IPS-NIHi7 (cell line): ENCODE data around the gene CDK14.

ENCODE experiments used
- DNase-seq: peaks from one replicate; pipeline ENCODE4 v3.0.0; 2012; ENCODE audit warnings: mixed read lengths; ENCODE audit errors: extremely low spot score

The CDK14 gene

DNA sequence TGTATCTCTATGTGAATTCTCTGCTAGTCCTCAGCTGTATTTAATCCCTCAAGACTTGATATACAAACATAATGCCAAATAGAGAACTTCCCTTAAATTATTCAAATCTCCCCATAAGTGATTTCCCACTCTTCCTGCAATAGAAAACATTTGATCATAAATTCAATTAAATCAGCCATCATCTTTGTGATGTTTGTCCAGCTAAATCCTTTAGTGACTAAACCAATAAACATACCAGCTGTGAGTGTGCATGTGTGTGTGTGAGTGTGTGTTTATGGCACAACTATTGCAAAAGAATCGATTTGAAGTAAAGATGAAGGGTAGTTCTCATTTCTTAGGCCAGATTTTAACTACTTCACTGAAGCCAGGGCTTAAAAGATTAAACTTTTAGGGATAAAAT is 492.6 kb downstream of the CDK14 start:
- no peak for DNase-seq

DNA sequence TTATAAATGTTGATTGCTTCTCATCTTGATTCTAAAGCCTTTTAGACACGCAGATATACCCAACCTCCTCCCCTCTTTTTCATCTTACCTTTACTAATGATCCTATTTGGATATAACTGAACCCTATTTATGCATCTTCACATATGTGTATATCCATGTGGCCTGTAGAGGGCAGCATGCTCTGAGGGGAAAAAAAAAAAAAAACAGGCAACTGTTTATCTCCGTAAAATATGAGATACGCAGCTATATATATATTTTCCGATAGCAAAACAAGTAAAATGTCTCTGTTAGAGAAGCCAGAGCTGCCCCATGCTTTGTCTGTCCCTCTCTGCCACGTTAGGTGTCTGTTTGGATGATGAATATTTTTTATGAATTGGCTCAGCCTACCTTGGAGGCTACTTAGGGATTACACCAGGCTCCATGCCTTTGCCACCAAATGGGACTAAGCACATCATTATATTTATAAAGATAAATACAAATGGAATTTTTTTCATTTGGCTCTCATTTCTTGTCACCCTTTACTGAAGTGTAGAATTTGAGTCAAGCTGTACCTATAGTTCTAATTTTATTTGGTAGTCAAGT is 493.4 kb downstream of the CDK14 start:
- DNase-seq = no peak

DNA sequence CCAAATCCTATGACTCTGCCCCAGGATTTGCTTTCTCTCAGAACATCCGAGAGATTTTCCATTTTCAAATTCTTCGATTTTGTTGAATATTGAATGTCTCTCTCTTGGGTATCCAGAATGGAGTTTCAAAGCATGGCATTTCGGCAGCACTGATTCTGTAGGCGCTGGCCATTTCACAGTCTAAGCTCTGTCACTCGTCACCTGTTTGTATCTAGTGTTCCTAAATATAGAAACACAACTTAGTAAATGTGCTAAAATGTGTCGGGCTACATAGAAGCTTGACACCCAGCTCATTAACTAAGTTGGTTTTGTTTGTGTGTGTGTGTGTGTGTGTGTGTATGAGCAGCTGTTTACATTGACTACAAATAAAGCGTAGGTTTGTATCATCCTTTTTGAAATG is 494.6 kb downstream of the CDK14 start:
- DNase-seq = no peak

DNA sequence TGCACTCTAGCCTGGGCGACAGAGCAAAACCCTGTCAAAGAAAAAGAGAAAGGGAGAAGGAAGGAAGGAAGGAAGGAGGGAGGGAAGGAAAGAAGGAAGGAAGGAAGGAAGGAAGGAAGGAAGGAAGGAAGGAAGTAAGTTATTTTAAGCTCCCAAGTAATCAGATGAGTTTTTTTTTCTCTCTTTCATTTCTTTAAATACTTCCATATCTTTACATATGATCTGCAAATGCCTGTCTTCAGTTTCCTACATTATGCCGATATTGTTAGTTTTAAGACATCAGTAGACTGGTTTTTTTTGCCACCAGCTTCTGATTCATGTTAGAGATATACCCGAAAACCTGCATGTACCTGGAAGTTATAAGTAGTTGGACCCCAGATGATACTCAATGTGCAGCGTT is 495.5 kb downstream of the CDK14 start:
- no peak for DNase-seq

DNA sequence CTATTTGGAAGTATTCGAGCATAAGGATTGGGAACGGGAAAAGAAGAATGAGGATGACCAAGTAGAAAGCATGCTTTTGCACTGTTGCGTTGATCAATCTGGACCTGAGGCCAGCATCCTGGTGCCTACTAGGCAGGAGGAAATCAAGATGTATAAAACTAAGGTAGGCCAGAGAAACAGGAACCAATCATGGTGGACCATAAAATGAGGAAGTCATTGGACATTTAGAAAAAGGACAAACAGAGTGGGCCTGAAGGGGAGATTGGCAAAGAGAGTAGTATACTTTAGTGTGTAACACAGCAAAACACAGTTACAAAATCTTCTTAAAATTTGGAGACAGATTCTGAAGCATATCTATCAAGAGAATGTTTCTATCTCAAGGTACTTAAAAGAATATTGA is 497.1 kb downstream of the CDK14 start:
- no peak for DNase-seq

DNA sequence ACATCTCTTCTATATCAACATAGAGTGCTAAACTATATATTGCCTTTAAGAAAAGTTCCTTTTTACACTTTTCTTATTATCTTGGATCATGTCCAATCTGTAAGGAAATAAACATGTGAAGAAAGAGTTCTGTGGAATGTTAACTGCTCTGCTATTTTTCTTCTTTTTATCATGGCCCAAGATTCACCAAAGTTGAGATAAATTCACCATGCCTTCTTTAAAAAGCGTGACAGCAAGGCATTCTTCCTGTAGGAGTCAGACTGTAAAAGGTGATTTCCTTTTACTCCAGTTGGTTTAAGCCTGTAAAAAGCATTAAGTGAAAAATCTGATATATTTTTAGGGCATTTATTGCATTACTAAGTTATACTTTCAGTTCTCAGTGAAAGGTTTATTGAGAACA is 502.4 kb downstream of the CDK14 start:
- no peak for DNase-seq

DNA sequence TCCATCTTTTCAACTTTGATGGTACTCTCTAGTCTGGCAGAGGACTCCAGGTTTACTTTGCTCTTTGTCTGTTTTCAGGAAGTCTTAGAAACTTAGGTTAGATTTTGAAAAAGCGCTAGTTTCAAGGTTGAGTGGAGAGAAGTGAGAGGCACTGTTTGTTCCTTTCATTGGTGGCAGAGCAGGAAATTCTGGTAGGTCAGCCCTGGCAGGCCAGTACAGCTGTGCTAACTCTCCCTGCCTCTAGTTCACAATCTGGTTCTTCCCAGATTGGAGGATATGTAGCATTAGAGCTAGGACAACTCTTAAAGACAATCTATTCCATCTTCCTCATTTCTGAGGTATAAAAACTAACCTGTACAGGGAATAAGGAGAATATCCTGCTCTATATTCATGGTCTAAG is 507.2 kb downstream of the CDK14 start:
- DNase-seq = no peak

DNA sequence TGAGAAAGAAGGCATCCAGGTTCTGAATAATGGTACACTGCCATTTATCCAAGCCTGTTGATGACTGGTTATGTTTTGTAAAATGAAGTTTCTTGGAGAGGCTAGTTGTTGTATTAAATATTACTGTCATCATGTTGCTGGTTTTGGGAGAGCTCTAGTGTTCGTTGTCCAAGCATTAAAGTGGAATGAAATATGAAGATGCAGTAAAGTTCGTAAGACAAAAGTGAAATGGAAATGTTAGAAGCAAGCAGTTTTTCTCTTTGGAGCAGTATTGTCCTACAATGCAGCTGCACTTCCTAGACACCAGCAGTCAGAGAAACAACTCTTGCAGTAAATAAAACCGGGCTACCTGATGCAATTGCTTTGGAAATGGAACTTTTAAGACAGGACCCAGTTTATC is 511.3 kb downstream of the CDK14 start:
- DNase-seq = no peak

DNA sequence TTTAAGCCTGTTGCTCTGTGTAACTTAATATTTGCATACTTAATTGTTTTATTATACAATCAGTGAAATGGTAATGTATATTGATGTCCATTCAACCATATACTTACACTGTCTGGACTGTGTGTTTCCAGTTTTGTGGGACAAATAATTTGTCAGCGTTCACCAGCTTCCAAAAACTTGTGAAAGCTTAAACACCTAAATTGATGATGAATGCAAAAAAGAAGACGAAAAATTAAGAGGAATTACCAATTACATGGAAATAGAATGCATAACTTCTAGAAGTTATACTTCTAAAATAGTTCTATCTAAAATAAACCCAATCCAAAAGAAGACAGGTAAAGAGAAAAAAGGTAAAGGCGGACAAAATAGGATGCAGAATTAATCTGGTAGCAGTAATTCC is 513.1 kb downstream of the CDK14 start:
- no peak for DNase-seq

DNA sequence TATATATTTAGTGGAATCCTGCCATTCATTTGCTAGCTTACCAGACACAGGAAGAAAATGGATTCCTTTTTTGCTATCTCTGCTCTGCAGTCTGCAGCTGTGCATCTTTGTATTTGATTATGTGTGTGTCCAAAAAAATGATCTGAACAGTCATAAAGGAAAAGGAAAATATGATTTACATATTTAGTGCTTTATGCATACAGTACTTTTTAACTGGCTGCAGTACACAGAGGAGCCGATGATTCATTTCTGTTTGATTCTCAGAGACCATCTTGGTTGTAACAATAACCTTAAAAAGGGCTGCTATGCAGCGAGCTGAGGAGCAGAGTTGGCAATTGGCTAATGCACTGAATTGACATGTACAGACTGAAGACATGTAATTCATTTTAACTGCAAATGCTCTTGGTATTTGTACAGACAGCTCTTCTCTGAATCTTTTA is 516.8 kb downstream of the CDK14 start:
- DNase-seq = no peak

DNA sequence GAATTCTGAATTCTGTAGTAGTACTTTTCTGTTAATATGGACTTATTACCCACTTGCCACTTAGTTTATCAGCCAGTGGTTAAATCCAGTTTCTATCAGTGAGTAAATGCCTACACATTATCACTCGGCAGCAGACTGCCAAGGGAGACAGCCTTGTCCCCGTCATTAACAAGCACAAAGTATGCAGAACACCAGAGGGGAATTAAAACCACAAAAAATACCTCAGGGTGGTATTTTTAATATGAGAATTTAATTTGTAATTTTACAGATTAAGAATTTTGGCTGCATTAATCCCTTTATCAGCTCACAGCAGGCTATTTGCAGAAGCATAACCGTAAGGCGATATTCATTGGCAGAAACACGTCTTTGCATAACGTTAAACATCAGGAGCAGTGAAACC is 518.1 kb downstream of the CDK14 start:
- DNase-seq = no peak

DNA sequence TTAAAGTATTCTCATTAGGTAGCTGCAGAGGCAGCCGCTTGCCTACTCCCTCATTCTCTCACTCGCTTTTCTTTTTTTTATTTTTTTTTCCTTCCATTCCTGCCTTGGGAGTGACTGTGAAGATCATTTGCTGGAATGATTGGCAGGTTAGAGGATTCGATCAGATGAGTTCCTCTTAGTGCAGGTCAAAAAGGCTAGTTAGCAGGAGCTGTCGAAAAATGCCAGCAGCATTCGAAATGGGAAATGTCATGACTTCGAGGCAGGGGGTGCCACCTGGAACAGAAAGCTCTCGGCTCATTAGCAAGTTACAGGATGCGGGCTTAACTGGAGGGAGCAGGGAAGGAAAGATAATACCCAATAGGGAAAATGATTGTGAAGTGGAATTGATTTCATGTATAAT is 530.6 kb downstream of the CDK14 start:
- peak; percentile 40 for DNase-seq

DNA sequence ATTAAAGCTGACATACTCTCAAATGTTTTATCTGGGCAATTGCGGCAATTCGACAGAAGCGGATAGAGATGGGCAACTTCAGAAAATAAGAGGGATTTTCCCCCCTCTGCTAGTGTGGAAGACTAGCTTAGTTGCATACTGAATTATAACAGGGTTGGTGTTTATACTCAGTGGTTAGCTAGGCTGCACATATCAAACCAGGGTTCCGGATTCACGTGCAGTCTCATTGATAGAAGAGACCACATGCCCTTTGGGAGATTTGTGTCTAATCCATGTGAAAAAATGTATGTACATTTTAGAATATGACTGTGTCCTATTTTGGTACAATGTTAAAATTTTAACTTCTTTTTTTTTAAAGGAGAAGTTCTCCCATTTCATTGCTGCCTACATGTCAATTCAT is 531.2 kb downstream of the CDK14 start:
- DNase-seq = no peak

DNA sequence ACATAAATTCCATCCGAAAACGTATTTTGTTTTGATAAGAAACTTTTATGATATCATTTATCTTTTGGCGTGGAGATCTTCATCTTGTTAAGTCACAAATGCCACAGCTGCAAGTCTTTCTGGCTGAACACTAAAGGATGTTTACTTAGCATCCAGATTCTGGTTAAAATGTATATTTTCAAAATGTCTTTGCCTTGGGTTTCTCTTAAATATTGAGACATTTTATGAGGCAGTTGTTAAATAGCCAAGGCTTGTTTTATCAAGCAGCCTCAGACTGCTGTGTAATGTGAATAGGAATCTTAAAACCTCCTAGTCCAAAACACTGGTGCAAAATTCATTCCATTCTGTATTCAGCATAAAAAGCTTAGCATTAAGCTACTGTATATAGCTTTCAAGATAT is 531.8 kb downstream of the CDK14 start:
- no peak for DNase-seq

DNA sequence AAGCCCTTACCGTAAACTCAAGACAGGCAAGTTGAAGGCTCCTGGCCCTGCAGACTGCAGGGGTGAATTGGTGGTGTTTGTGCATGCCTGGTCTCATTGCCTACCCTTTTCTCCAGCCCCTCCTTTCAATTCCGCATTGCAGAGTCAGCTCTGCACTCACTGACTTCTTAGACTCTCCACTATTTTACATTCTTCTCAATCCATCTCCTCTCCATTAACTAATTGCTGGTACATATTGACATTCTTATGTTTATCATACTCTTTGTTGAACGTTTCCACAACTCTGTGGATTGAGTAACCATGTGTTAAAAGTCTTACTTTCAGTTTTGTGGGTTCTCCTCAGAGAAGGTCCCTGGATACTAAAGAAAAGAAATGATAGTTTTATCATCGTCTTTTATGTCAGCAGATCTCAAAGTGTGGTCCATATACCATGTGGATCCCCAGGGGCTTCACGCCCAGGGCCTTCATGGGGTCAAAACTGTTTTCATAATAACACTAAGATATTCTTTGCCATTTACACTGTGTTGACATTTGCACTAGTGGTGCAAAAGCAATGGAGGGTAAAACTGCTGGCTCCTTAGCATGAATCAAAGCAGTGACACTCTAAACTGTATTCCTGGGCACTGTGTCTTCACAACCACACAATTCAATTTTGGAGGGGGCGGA is 532.7 kb downstream of the CDK14 start:
- peak; percentile 15 for DNase-seq

DNA sequence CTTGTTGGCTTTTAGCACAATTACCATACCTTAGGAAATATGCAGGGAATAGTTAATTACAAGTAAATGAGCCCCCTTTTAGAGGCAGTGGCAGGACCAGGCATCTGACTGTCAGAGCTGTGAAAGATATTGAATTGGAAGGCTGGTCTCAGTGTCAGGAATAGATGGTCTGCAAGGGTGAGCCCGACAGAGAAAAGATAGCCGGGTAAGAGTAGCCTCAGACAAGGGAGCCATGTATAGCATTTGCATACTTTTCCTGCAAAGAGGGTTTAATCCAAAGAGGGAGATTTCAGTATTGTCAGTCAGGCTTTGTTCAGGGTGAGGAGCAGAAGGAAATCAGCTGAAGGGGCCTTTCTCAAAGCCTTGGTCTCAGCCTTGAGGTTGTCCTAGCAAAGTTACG is 539.2 kb downstream of the CDK14 start:
- no peak for DNase-seq

DNA sequence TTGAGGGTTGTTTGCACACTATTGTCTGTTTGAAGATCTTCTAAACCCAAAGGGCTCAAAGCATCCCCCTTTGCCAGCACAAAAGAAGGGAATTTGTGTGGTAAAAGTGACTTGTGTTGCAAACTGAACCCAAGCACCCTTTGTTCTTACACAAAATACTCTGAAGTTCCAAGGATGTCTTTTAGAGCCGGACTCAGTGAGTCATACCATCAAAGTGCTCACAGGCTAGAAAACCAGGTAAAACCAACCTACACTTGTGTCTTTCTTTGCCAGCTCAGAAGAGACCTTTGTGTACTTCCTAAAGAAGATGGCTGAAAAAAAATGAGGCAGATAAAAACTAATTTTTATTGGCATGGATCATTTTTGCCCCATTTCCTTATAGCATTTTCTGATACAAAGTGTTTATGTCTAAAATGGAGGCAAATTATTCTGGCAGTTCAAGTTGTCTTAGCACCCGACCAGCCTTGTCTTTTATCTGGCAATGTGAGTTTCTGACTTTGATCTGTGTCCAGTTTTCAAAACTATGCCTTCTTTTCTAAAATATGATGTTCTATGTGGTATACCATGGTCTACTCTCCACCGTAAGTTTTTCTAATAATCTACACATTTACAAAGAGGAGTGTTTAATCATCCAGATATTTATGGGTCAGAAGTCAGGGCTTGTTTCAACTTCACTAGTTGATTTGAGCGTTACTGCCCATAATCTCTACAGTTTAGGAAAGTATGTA is 539.7 kb downstream of the CDK14 start:
- no peak for DNase-seq

DNA sequence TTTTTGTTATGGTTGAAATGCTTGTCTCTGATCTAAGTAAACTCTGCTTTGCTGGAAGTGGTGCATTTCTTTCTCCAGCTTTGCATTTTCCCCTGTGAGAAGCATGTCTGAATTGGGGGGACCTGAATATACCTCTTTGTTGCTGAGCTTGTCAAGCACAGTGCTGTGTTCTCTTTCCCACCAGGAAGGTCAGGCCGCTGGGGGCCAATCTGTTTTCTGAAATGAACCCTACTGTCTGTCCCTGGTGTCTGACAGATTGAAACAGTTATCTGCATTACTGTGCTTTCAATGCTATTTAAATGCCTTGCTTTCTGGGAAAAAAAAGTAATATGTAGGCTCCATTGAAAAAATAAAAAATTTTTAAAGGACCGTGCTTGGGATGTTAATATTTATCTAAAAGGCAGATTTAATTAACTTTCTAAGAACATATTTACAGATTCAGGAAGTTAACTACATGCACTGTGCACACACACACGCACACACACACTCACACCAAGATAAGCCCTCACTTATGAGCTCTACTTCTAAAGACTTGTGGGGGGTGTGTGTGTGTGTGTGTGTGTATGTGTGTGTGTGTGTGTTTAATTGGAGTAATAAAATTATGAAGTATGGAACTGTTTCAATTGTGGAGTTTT is 541.1 kb downstream of the CDK14 start:
- no peak for DNase-seq

DNA sequence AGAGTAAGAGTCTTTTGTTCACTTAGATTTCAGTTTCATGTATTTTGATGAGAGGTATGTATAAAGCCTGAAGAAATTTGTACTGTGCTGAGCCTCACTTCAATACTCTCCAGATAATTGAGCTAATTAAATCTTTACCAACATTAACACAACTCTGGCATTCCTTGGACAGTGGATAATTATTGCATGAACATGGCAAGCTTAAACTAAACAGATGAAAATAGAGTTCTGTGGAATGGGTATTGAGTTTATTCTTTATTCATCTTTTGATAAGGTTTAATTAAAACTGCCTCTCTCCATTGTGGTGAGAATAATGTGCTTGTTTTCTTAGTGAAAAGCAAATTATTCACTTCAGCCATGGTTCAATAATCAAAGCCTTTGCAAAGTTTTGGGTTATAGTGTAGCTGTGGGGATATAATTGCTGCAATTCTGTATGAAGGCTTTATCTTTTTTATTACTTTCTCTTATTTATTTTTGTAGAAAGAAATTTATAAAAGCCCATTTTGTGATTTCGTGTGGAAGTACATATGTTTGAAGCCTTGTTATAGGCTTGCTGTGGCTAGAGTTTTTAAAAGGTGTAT is 541.8 kb downstream of the CDK14 start:
- no peak for DNase-seq

DNA sequence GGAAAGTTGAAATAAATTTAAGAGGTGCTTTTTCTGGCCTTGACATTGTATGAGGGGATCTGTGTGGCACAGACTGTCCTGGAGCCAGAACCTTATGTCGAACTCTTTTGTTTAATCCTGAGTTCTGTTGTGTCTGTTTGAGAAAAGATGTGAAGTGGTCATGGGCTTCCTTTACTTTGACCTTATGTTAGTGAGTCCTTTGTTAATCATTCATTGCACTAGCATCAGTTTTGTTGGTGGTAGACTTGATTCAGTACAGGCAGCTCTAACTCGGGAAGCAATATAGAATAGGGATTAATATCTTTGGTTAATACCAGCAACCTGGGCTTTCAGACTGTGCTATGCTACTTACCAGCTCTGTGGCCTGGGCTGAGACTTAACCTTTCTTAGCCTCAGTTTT is 544.2 kb downstream of the CDK14 start:
- no peak for DNase-seq

DNA sequence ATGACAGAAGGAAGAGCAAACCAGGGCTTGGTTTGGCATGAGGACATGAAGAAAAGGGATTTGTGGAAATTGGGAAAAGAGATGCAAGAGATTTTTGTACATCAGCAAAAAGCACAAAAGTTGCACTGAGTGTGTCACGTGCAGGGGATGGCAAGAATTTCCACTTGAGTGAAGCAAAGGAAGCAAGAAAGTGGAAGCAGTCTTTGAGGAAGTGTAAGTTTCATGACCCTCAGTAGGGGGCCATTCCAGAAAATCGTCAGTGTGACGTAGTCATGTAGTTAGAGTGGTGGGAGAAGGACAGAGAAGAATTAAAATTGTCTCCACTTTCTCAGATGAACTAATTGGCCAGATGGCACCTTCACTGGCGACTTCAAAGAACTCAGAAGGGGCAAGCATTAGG is 544.9 kb downstream of the CDK14 start:
- no peak for DNase-seq

DNA sequence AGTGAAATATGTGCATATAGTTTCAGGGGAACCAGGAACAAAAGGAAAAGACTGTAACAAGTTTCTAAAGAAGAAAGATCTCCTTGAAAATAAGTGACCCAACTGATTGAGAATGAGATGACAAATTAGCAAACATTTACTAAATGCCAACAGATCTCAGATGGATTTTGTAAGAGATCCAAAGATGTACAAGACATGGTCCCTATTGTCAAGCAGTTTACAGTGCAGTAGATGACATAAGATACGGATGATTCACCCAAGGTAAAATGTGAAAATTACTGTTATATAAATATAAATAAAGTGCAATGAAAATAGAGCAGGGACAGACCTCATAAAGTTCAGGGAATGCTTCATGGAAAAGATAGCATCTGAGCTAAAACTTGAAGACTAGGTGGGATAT is 546.6 kb downstream of the CDK14 start:
- DNase-seq = no peak
